ENCODE measurements around the gene HTR6.

GRCh38 chr1:19698181-19698580, 33.5 kb downstream of the HTR6 start:
- TF ChIP-seq CTCF (IDR thresholded peaks at IDR 0.05) (no peak), POLR2A (IDR thresholded peaks at IDR 0.05) (no peak)

Measured in uterus (tissue), 2 donors.